Left lung (tissue), 10 donors: Measurements from ENCODE around the gene FPGT. TPM values are rescaled to one million over a fixed set of nuclear protein-coding genes. Genes with fewer than 3 reads are reported as not detected.

ENCODE experiments used
- ATAC-seq: fragments of 200-7000 bp; cut with Tn5 transposase; one replicate; pipeline ENCODE4 v1.9.1; 2020; ENCODE audit warnings: moderate library complexity
- DNase-seq, 4 donors: peaks; one replicate each; pipeline ENCODE4 v3.0.0-alpha.2; 2013 to 2020
- H3K27ac ChIP-seq, 2 donors: fragments of 200-600 bp; sonication (generic) in 1 of 2; one replicate each; pipeline versions ENCODE4 v1.5.0 to v1.8.0; 2020 to 2021
- H3K27me3 ChIP-seq, 2 donors: fragments of 200-600 bp; sonication (generic) in 1 of 2; one replicate each; pipeline versions ENCODE4 v1.5.0 to v1.8.0; 2020 to 2021
- H3K36me3 ChIP-seq, 2 donors: fragments of 200-600 bp; sonication (generic) in 1 of 2; one replicate each; pipeline versions ENCODE4 v1.5.0 to v1.8.0; 2020 to 2021
- H3K4me1 ChIP-seq, 2 donors: fragments of 200-600 bp; one replicate each; pipeline ENCODE4 v1.8.0; 2021
- H3K4me3 ChIP-seq, 2 donors: fragments of 200-600 bp; sonication (generic) in 1 of 2; one replicate each; pipeline versions ENCODE4 v1.5.0 to v1.8.0; 2020 to 2021; ENCODE audit warnings: mild to moderate bottlenecking in 1 of 2
- H3K9me3 ChIP-seq, 2 donors: fragments of 200-600 bp; sonication (generic) in 1 of 2; one replicate each; pipeline versions ENCODE4 v1.5.0 to v1.8.0; 2020 to 2021
- intact Hi-C, 2 donors: fragments of 100-400 bp; cut with DNase I; formaldehyde crosslinking; loops; one replicate each; pipeline versions ENCODE4 v1.11.2 to v1.14.2; 2022
- polyA plus RNA-seq, 6 donors: library from polyadenylated mRNA; unstranded; fragments of 120-200 nt; gene quantifications; one replicate each; pipeline ENCODE4 v1.2.1, GENCODE V29; 2013; ENCODE audit not compliant: insufficient read length in 6 of 6
- total RNA-seq, 2 donors: library from RNA; stranded (reverse); fragmentation: NEBNext Ultra II Directional; extraction: Animal tissue kit (Norgen Biotek cat#: 25700); gene quantifications; one replicate each; pipeline ENCODE4 v1.2.1, GENCODE V29; 2021
- TF ChIP-seq, protein P1 (sequence below), 2 donors: fragments of 200-600 bp; sonication (generic) in 1 of 2; IDR thresholded peaks; one replicate each; pipeline versions ENCODE4 v1.5.0 to v1.8.0; 2021; ENCODE audit warnings: antibody characterized with exemption in 2 of 2
- donor health status: DM: no; HTN: yes; CAD: no.
- donor health status: DM: no; HTN: no; CAD: no.

FPGT gene
- total and polyA plus RNA-seq, 8 donors: 20.9 to 27.0 (median 23.0) TPM

- Histone ChIP-seq H3K36me3 (no peaks in the 10 kb centered on the region), H3K9me3 (no peaks in the 10 kb centered on the region), H3K4me3 (no peak overlapping the region), H3K27ac (no peak overlapping the region), H3K27me3 (no peaks in the 10 kb centered on the region), H3K4me1 (no peaks in the 10 kb centered on the region)
- DNase-seq (no peak), ATAC-seq (no peak)
- intact Hi-C loops: no loop called here
- TF ChIP-seq, protein P1, sequence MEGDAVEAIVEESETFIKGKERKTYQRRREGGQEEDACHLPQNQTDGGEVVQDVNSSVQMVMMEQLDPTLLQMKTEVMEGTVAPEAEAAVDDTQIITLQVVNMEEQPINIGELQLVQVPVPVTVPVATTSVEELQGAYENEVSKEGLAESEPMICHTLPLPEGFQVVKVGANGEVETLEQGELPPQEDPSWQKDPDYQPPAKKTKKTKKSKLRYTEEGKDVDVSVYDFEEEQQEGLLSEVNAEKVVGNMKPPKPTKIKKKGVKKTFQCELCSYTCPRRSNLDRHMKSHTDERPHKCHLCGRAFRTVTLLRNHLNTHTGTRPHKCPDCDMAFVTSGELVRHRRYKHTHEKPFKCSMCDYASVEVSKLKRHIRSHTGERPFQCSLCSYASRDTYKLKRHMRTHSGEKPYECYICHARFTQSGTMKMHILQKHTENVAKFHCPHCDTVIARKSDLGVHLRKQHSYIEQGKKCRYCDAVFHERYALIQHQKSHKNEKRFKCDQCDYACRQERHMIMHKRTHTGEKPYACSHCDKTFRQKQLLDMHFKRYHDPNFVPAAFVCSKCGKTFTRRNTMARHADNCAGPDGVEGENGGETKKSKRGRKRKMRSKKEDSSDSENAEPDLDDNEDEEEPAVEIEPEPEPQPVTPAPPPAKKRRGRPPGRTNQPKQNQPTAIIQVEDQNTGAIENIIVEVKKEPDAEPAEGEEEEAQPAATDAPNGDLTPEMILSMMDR (IDR thresholded peaks at IDR 0.05): no peak
Observed at GRCh38 chr1:74236440-74236839, 38.4 kb downstream of the FPGT start.

DNA sequence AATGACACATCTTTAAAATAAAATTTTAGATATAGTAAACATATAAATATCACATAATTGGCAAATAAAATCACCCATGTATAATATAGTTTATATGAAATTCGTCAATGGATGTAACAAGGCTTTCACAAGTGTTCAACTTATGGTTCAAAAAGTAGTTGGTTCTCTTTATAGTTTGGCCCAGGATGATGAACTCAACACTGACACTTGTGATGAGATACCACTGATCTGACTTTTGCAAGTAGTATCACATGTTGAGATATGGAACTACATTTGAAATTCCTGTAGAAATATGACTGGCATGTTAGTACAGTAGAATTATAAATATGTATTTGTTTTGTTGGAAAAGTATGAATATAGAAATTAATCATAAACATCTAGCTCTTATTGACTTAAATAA, 39.0 kb downstream of the FPGT start:
- ATAC-seq (no peak), DNase-seq (no peak)
- Histone ChIP-seq H3K27me3 (no peaks in the 10 kb centered on the region), H3K4me3 (no peak overlapping the region), H3K4me1 (no peaks in the 10 kb centered on the region), H3K27ac (no peak overlapping the region), H3K36me3 (no peaks in the 10 kb centered on the region), H3K9me3 (no peaks in the 10 kb centered on the region)
- intact Hi-C loops: no loop called here
- TF ChIP-seq, protein P1 (IDR thresholded peaks at IDR 0.05): no peak

DNA sequence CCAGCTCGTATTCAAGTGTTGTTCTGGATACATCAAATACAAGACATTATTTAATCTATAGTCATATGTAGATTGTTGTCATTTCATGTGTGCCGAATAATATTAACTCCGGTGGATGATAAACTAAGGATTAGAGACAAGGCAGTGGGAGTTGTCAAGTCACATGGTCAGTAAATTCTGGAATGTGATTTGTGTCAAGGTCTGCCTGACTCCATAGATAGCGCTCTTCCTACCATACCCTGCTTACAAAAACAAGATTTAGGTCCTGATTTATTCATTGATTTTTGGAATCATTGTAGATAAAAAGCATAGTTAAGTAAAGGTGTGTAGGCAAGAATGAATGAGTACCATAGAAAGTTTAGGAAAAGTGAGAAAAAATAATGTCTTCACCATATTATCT, 39.7 kb downstream of the FPGT start:
- Histone ChIP-seq H3K4me3 (no peak overlapping the region), H3K9me3 (no peaks in the 10 kb centered on the region), H3K27ac (no peak overlapping the region), H3K36me3 (no peaks in the 10 kb centered on the region), H3K27me3 (no peaks in the 10 kb centered on the region), H3K4me1 (no peaks in the 10 kb centered on the region)
- intact Hi-C loops: no loop called here
- DNase-seq (no peak), ATAC-seq (no peak)
- TF ChIP-seq, protein P1 (IDR thresholded peaks at IDR 0.05): no peak

DNA sequence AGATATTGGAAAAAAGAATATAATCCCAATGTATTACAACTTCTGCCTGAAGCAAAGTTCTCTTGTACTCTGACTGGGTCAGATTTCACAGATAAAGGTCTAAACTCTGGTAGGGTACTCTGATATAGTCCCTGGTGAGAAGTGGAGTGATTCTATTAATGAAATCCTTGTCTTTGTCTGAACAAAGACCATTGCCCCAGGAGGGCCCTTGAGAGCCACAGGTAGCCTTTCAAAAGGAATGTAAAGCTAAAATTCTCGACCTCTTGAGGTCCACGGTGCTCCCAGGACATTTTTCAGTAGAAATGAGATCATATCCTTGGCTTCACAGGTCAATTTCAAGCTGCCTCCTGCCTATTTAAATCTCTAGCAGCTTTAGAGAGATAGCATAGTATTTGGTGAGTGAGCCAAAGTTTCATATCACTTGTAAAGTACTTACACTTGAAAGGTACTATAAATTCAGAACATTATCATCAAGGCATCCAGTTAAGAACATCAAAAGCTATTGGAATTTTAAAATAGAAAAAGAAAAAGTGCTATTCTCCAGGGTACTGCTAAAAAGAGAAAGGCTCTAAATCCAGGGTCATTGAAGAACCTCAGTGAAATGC, 47.2 kb downstream of the FPGT start:
- intact Hi-C loops: no loop called here
- no peaks in the 10 kb centered on the region for H3K36me3 ChIP-seq
- peaks cover 0 to 9% of the 10 kb centered on the region in 2 donors for H3K9me3 ChIP-seq
- H3K27me3 ChIP-seq: no peaks in the 10 kb centered on the region
- H3K4me1 ChIP-seq: no peaks in the 10 kb centered on the region
- ATAC-seq (no peak), DNase-seq (no peak)
- TF ChIP-seq, protein P1 (IDR thresholded peaks at IDR 0.05): no peak
- H3K4me3 ChIP-seq: no peak overlapping the region
- no peak overlapping the region for H3K27ac ChIP-seq

DNA sequence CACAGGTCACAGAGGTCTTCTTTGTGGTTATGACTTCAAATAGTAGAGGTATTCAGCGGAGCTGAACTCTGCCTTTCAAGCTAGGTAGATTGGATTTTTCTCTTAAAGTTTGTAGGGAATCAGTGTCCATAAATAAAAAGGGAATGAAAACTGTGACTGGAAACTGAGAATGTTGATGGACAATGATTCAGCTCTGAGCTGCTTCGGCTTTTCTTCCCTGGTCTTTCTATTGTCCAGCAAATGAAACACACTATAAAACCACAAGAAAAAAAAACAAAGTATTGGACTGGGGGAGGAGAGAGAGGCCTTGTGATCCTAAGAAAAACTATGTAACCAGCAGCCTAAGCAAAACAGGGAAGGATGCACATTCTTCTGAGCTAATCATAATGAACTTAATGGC, 48.3 kb downstream of the FPGT start:
- DNase-seq: peak in 1 of 4 donors; percentile 0
- peak; percentile 39 for ATAC-seq
- intact Hi-C loops: no loop called here

More for the DNA sequence above, 48.3 kb downstream of the FPGT start:
- Histone ChIP-seq H3K4me1 (no peaks in the 10 kb centered on the region), H3K27ac (no peak overlapping the region), H3K9me3 (peaks cover 0 to 9% of the 10 kb centered on the region in 2 donors), H3K27me3 (no peaks in the 10 kb centered on the region), H3K36me3 (no peaks in the 10 kb centered on the region), H3K4me3 (no peak overlapping the region)
- TF ChIP-seq, protein P1 (IDR thresholded peaks at IDR 0.05): no peak
